HK-2 (cell line): Measurements from ENCODE around the gene CYP4X1.
"Not testable (repeated sequence)": the region's sequence is repeated elsewhere in the genome, so short reads cannot be mapped to it uniquely, and the experiment has no call there.

Source experiments
- DNase-seq: peaks from one replicate; pipeline ENCODE4 v3.0.0-alpha.2; 2018; ENCODE audit not compliant: unreplicated experiment

CYP4X1 gene

DNA sequence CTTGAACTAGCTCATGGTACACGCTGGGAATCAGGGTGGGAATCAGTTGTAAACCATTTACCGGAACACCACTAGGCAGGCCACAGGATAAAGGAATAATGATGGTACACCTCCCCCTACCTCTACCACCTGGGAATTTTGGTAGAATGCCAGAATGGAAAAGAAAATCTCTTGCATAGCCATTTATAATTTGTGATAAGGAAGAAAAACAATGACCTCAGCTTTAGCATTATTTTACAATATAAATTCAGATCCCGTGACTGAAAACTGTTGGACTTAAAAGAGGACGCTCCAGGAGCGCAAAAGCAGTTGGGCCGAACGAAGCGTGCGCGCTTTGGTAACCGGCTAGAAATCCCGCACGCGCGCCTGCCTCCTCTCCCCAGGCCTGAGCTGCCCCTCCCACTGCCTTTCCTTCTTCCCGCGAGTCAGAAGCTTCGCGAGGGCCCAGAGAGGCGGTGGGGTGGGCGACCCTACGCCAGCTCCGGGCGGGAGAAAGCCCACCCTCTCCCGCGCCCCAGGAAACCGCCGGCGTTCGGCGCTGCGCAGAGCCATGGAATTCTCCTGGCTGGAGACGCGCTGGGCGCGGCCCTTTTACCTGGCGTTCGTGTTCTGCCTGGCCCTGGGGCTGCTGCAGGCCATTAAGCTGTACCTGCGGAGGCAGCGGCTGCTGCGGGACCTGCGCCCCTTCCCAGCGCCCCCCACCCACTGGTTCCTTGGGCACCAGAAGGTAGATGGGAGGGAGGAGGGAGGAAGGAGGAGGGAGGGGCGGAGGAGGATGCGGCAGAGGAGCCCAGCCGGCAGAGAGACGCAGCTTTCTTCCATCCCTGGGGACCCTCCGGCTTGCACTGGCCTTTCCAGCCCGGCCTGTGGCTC, at the start of gene CYP4X1:
Gene CYP4X1, plus strand, starts transcription at position 402 of the 873 bp plus-strand sequence. Its CDS starts 149 bp downstream, at position 551.
- no peak for DNase-seq

DNA sequence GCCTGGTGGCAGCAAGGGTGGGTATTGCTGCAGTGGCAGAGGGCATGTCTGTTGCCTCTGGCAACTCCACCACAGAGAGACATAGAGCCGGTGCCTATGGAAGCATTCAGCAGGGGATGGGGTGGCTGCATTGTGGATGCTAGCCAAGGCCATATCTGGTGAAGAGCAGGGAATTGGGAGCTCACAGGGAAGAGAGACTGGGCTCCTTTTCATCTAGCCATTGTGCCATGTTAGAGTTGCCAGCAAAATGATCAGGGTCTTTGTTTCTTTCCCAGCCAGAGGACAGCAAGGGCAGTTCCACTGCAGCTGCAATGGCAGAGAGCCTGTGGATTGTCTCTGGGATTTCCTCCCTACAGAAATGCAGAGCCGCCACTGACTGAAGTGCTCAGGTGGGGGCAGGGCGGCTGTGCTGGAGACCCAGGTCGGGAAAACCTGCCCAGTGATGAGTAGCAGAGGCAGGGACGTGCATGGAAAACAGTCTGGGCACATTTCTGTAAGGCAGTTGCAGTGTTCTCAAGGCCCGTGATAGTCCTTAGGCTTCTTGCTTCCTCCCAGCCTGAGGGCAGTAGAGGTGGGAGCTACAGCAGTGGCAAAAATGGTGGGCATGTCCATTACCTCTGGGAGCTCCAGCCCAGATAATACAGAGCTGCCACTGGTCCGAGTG, 40.2 kb upstream of the CYP4X1 start:
- no peak for DNase-seq

DNA sequence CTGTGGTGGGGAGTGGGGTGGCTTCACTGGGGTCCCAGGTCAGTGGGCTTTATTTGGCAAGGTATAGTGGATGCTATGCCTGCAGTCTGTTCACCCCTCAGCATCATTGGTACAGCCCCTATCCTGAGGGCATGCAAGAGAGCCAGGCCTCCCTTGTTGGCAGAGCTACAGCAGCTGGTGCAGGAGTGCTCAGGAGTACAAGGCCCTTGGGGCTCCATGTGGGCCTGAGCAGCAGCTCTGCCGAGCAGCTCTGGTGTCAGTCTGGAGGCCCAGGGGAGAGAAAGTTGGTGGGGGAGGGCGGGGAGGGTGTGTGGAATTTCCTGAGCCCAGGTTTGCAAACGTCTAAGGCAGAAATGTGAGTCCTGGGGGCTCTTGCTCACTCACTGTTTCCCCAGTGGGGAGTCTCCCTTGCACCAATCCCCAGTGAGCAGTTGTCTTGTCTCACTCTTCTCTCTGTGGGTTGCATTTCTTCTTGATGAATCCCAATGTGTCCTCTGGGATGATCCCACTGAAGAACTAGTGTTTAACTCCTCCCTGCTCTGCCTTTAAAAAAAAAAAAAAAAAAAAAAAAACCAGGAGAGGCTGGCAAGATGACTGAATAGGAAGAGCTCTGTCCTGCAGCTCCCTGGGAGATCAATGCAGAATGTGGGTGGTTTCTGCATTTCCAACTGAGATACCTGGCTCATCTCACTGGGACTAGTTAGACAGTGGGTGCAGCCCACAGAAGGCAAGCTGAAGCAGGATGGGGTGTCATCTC, 39.5 kb upstream of the CYP4X1 start:
- no peak for DNase-seq

GRCh38 chr1:46990541-46990940, 32.9 kb upstream of the CYP4X1 start:
- not testable (repeated sequence) for DNase-seq

- no peak for DNase-seq
Measured at GRCh38 chr1:46991083-46991923, 32.2 kb upstream of the CYP4X1 start.

- no peak for DNase-seq
Measured at GRCh38 chr1:46996659-46997281, 26.7 kb upstream of the CYP4X1 start.

DNA sequence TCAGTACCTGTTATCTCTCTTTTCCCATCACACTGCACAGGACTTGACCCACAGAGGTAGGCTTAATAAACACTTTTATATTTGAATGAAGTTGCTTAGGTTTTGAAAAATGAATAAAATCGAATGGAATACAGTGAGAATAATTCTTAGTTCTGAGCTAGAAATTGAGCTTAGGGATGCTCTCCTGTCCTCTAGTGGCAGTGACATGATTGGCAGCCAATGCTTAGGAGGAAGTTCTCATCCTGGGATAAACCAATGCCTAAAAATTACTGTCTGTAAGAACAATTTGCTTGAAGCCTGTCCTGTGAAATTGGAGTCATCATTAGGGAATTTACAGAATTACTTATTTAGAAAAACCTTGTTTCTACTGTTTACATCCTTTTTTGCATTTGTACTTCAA, 21.3 kb upstream of the CYP4X1 start:
- no peak for DNase-seq

DNA sequence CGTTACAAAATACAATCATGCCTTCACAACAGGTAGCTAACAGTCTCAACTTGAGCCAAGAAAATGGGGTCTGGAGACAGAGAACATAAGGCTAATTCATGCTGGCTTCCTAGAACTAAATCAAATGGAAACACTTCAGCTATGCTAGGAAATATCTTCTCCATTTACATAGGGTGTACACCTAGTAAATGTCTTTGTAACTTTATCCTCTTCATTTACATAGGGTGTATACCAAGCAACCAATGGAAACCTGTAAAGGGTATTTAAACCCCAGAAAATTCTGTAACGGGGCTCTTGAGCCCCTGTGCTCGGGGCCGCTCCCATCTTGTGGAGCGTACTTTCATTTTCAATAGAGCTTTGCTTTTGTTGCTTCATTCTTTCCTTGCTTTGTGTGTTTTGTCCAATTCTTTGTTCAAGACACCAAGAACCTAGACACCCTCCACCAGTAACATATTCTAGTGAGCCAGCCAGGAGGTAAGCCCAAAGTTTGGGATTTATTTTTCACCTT, 19.5 kb upstream of the CYP4X1 start:
- no peak for DNase-seq

DNA sequence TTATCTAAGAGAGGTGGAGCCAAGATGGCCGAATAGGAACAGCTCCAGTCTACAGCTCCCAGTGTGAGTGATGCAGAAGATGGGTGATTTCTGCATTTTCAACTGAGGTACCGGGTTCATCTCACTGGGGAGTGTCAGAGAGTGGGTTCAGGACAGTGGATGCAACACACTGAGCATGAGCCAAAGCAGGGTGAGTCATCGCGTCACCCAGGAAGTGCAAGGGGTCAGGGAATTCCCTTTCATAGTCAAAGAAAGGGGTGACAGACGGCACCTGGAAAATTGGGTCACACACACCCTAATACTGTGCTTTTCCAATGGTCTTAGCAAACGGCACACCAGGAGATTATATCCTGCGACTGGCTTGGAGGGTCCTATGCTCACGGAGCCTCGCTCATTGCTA, 17.0 kb upstream of the CYP4X1 start:
- DNase-seq: not testable (repeated sequence)

- DNase-seq: no peak
Measured at GRCh38 chr1:47013293-47013692, 10.2 kb upstream of the CYP4X1 start.

GRCh38 chr1:47021070-47021469, 2.4 kb upstream of the CYP4X1 start:
- no peak for DNase-seq

GRCh38 chr1:47024141-47024801, 802 bp downstream of the CYP4X1 start:
- DNase-seq: no peak

- no peak for DNase-seq
Measured at GRCh38 chr1:47030170-47030805, 6.8 kb downstream of the CYP4X1 start.

- no peak for DNase-seq
Measured at GRCh38 chr1:47031059-47031458, 7.6 kb downstream of the CYP4X1 start.

- DNase-seq: no peak
Measured at GRCh38 chr1:47031585-47031984, 8.1 kb downstream of the CYP4X1 start.

- DNase-seq: no peak
Measured at GRCh38 chr1:47036764-47037163, 13.3 kb downstream of the CYP4X1 start.

- no peak for DNase-seq
Measured at GRCh38 chr1:47059376-47059775, 35.9 kb downstream of the CYP4X1 start.

DNA sequence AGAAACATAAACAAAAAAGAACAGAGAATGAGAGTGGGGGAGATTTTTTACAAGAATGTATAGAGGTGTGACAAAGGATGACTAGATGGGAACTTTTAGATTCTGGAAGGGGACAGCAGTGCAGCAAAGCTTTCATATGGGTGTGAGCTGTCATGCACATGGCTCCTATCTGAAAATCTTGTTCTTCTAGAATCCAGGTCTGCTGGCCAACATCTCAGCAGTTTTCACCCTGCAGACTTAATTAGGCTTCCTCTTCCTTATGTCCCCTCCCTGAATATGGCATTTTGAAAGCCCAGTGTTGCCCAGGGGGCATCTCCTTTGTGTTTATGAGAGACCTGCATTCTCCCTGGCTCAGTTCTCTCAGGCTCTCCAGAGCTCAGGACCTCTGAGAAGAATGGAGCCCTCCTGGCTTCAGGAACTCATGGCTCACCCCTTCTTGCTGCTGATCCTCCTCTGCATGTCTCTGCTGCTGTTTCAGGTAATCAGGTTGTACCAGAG, 43.7 kb downstream of the CYP4X1 start, which contains the start of gene CYP4Z1:
Gene CYP4Z1, plus strand, starts transcription at position 135 of the 498 bp plus-strand sequence. Its CDS starts 260 bp downstream, at position 395.
- no peak for DNase-seq

DNA sequence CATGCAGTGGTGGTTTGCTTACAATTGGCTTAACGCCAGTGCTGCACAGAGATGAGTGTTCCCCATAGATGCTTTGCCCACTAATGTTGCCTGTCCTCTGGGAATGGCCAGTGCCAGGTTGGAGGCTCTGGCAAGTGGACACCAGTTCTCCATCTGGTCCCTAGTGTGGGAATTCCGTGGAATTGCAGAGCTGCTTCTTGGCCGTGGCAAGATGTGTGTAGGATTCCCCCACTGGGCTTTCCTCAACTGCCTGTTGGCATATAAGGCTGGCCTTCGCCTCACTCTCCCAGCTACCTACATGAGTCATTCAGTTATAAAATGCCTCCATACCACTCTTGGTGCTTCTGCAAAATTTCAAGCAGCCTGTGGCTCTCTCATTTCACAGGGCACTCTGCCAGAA, 45.6 kb downstream of the CYP4X1 start:
- DNase-seq: not testable (repeated sequence)
